GM21576 (cell line): ENCODE data around the gene PTBP1.
"Not testable (repeated sequence)": the region's sequence is repeated elsewhere in the genome, so short reads cannot be mapped to it uniquely, and the experiment has no call there.

ENCODE experiments used
- ATAC-seq: cut with Tn5 transposase; IDR thresholded peaks from one replicate; pipeline ENCODE4 v1.9.1; 2021; ENCODE audit warnings: mild to moderate bottlenecking, moderate library complexity; ENCODE audit not compliant: unreplicated experiment

The PTBP1 gene

DNA sequence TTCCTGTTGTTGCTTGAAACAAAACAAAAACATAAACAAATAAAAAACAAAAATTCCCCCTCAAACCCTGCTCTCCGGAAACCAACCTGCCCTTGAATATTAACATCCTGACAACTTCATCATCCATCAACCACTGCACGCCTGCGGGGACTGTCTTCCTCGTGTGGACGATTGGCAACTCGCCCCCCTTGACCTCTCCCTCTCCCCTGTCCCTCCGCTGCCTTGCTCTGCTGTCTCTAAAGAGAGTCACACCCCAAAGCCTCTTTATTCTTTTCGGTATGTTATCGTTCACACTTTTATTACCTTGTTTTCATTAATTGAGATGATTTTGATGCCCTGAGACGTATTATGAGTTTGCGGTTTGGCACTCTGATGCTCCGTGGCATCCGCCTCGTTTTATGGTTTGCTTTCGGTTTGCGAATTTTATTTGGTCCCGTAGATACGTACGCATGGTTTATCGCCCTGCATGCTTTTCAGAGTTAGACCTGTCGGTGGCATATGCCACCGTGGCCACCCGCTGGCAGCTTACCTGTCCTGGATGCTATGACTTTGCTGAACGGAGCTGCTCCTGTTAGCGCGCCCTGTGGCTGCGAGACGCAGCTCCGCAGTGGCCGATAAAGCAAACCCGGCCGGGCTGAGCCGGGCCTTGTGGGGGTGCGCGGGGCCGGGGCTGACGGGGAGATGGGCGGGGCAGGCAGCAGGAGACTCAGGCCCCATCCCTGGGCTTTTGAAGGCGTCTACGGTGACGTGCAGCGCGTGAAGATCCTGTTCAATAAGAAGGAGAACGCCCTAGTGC lies 10.6 kb downstream of the PTBP1 start:
- ATAC-seq, result no peak

GRCh38 chr19:808423-808775 lies 11.1 kb downstream of the PTBP1 start:
- ATAC-seq, result no peak

DNA sequence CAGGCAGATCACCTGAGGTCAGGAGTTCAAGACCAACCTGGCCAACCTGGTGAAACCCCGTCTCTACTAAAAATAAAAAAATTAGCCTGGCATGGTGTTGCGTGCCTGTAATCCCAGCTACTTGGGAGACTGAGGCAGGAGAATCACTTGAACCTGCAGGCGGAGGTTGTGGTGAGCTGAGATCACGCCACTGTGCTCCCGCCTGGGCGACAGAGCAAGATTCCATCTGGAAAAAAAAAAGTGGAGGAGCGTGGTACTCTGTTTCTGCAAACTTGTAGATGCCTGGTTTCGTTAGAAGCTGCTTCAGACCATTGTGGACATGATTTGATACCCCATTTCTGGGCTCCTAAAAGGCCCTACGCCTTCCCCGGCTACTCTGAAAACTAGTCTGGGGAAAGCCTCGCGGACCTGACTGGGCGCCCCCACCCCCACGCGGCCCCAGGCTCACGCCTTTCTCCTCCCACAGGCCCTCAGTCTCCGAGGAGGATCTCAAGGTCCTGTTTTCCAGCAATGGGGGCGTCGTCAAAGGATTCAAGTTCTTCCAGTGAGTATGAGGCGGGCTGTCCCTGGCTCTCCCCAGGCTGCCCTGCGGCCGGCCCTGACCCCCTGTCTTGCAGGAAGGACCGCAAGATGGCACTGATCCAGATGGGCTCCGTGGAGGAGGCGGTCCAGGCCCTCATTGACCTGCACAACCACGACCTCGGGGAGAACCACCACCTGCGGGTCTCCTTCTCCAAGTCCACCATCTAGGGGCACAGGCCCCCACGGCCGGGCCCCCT lies 13.0 kb downstream of the PTBP1 start:
- ATAC-seq, result no peak

DNA sequence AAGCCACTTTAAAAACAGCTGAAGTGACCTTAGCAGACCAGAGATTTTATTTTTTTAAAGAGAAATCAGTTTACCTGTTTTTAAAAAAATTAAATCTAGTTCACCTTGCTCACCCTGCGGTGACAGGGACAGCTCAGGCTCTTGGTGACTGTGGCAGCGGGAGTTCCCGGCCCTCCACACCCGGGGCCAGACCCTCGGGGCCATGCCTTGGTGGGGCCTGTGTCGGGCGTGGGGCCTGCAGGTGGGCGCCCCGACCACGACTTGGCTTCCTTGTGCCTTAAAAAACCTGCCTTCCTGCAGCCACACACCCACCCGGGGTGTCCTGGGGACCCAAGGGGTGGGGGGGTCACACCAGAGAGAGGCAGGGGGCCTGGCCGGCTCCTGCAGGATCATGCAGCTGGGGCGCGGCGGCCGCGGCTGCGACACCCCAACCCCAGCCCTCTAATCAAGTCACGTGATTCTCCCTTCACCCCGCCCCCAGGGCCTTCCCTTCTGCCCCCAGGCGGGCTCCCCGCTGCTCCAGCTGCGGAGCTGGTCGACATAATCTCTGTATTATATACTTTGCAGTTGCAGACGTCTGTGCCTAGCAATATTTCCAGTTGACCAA lies 13.7 kb downstream of the PTBP1 start:
- no peak for ATAC-seq

DNA sequence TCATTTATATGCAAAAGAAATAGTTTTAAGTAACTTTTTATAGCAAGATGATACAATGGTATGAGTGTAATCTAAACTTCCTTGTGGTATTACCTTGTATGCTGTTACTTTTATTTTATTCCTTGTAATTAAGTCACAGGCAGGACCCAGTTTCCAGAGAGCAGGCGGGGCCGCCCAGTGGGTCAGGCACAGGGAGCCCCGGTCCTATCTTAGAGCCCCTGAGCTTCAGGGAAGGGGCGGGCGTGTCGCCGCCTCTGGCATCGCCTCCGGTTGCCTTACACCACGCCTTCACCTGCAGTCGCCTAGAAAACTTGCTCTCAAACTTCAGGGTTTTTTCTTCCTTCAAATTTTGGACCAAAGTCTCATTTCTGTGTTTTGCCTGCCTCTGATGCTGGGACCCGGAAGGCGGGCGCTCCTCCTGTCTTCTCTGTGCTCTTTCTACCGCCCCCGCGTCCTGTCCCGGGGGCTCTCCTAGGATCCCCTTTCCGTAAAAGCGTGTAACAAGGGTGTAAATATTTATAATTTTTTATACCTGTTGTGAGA lies 14.3 kb downstream of the PTBP1 start:
- no peak for ATAC-seq

DNA sequence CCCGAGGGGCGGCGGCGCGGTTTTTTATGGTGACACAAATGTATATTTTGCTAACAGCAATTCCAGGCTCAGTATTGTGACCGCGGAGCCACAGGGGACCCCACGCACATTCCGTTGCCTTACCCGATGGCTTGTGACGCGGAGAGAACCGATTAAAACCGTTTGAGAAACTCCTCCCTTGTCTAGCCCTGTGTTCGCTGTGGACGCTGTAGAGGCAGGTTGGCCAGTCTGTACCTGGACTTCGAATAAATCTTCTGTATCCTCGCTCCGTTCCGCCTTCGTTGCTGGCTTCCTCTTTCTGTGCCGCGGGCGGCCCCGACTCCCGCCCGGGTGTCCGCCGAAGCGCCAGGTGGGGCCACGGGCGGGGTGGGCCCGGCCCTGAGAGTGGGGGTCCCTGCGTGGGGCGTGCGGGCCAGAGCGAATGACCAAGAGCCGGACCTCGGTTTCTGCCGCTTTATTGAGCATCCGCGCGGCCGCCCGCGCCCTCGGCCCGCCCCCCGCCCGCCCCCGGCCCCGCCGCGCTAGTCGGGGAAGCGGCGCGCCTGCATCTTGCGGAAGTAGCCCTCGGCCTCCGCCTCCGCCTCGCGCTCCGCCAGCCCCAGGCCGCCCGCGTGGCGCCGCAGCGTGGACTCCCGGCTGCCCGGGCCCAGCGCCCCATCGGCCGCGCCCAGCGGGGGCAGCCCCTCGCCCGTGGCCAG lies 14.9 kb downstream of the PTBP1 start:
- no peak for ATAC-seq

DNA sequence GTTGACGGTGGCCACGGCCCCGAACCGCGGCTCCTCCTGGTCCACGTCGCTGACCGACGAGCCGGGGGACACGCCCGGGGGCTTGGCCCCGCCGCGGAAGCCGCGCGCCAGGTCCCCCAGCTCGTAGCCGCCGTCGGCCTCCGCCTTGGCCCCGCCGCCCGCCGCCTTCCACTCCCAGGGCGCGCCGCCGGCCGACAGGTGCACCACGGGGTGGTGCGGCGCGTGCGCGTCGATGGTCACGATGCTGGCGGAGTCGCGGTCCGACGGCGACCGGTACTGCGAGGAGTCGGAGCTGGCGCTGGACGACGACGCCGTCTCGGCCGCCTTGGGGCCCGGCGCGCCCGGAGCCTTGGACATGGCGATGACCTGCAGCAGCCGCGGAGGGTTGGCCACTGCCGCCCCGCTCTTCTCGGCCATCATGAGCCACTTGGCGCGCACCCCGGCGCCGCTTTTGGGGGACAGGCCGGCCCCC lies 15.5 kb downstream of the PTBP1 start:
- no peak for ATAC-seq

DNA sequence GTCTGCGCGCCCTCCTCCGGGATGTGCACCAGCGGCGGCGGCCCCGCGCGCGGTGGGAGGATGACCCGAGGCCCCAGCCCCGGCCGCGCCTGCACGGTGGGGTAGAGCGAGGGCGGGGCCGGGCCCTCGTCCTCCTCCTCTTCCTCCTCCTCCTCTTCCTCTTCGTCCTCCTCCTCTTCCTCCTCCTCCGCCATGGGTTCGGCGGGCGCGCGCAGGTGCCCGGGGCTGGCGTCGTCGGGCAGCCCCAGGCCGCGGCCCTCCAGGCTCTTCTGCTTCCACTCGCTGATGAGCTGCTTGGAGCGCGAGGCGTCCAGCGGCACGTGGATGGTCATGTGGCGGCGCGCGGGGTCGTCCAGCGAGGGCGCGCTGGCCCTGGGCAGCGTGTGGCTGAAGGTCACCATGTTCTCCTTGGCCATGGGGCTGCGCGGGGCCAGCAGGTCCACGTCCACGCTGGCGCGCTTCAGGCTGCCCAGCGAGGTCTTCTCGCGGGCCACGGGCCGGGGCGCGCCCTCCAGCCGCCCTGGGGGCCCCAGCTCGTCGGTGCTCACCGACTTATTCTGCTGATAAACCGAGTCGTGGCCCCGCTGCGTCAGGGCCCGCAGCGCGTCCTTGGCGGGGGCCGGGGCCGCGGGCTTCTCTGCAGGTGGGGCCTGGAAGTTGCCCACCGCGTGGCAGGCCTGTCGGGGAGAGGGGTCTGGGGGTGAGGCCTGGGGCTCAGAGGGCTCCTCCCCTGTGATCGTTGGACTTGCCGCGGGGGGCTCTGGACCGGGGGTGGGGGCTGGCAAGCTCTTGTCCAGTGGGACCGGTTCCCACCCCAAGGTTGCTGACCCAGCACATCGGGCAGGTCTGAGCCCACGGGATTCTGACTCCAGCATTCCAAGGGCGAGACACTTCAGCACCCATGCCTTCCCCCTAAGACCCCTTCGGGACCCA lies 16.2 kb downstream of the PTBP1 start:
- no peak for ATAC-seq

DNA sequence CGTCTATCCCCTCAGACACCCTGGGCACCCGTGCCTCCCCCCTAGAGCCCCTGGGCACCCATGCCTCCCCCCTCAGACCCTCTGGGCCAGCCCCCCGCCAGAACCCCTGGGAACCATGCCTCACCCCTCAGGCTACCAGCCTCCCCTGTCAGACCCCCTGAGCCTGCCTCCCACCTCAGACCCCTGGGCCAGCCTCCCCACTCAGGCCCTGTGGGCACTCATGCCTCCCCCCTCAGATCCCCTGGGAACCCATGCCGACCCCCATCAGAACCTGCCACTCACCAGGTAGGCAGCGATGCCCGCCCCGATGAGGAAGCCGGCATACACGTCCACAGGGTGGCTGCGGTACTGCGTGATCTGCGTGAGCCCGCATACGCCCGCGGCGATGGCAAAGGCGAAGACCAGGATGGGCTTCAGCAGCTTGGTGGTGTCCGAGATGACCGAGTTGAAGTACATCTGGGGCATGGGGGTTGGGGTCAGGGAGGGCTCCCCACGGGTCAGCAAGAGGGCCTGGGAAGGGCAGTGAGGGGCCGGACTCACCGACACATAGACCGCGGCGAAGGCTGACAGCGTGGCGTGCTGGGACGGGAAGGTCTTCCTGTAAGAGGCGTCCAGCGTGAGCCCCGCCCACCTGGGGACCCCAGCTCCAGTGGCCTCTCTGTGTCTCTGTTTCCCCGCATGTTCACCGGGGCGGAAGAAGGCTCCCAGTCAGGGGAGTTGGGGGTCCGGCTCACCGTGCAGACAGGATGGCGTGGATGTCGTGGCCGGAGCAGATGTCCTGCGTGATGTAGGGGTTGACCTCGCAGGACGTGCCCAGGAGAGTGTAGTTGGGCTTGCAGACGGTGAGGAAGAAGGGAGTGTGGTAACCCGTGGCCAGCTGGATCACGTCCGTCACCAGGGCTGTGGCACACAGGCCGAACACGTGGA lies 17.2 kb downstream of the PTBP1 start:
- no peak for ATAC-seq

DNA sequence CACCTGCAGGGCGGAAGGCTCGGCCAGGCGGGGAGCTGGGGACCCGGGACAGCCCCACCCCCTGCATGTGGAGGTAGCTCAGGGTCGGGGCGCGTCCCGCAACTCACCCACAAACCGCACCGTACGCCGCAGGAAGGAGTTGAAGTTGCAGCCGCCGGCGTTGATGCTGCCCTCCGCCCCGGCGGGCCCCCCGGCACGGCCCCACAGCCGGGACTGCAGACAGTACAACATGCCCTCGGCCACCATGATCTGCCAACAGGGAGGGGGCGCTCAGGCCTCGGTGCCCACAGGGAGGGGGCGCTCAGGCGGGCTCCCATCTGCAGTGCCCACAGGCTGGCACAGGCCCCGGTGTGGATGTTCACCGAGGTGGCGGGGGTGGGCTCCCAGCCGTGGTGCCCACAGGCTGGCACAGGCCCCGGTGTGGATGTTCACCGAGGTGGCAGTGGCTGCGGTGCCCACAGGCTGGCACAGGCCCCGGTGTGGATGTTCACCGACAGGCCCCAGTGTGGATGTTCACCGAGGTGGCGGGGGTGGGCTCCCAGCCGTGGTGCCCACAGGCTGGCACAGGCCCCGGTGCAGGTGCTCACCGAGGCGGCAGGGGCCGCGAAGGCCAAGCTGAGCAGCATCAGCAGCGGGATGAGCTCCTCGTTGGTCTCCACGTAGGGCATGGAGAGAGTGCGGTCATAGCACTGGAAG lies 18.0 kb downstream of the PTBP1 start:
- ATAC-seq, result no peak

DNA sequence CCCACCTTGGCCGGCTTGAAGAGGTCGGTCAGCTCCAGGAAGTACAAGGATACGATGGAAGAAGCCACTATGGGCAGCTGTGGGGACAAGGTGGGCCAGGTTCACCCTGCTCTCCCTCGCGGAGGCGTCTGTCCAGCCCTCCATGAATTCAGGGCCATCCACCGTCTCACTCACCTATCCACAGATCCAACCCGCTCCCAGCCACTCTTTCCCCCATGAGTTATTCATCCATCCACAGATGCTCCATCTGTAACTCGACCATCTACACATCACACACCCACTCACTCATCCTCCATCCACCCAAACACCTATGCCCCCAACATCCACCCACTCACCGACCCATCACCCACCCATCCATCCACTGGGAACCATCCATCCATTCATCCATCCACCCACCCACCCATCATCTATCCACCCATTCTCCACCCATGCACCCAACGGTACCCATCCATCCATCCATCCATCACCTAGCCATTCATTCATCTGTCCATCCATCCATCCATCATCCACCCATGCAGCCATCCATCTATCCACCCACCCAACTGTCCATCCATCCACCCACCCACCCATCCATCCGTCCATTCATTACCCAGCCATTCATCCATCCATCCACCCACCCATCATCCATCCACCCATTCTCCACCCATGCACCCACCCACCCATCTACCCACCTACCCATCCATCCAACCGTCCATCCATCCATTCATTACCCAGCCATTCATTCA lies 18.7 kb downstream of the PTBP1 start:
- no peak for ATAC-seq

DNA sequence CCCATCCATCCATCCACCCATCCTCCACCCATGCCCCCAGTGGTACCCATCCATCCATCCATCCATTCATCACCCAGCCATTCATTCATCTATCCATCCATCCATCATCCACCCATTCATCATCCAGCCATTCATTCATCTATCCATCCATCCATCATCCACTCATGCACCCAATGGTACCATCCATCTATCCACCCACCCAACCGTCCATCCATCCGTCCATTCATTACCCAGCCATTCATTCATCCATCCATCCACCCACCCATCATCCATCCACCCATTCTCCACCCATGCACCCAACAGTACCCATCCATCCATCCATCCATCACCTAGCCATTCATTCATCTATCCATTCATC lies 19.2 kb downstream of the PTBP1 start:
- ATAC-seq, result no peak

GRCh38 chr19:820212-820611 lies 23.0 kb downstream of the PTBP1 start:
- ATAC-seq, result not testable (repeated sequence)

DNA sequence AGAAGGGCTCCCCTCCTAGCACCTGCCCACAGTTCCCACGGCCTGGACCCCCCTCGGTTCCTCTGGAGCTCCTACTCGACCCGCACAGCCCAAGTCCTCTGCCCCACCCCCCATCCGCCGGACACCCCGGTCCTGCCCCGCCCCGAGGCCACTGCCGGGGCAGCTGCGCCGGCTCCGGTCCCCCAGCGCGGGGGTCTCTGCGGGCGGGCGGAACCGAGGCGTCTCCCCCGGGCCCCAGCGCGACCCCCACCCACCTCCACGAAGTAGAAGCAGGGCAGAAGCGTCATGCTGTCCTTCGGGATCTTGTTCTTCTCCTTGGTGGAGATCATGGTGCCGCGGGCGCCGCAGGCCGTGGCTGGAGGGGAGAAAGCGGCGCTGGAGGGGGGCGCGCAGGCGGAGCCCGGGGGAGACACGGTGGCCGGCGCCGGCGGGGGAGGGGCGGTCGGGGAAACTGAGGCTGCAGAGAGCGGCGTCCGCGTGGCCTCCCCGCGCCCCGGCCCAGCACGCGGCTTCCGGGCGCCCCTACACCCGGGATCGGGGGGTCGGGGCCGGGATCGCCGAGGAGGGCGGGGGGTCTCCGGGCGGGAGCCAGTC lies 24.1 kb downstream of the PTBP1 start:
- no peak for ATAC-seq

DNA sequence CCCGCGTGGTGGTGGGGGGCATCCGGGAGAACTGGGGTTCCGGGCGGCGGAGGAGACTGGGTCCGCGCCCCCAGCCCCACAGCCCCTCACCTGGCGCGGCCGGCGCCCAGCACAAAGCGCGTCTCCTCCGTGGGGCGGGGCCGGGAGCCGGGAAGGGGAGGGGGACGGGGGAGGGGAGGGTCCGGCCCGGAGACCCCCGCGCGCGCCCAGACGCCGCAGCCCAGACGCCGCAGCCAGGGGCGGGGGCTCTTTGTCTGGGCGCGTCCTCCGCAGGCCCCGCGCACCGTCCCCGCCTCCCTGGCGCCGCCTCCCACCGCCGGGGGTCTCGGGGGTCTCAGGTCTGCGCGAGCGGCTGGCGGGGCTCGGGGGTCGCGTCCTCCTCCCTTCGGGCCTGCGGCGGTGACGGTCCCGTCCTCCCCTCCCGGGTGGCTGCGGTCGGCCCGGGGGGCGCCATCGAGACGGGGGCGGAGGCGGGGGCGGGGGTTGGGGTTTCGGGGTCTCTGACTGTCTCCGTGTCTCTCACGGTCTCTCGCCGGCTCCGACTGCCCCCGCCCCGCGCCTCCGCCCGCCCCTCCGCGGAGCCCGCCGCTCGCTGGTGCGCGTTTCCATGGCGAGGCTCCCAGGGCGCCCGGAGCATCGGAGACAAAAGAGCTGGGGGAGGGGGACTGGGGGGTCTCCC lies 24.7 kb downstream of the PTBP1 start, which contains the start of gene PLPPR3:
PLPPR3 (minus strand) TSS at position 131 of the 679 bp plus-strand sequence. CDS start 396 bp downstream, outside the sequence.
- no peak for ATAC-seq

- no peak for ATAC-seq
These were observed 26.4 kb downstream of the PTBP1 start for GRCh38 chr19:823565-824121.
